Loucy (cell line): ENCODE results near the gene PDGFD.
A peak's percentile ranks its signal among the peaks of the same experiment; 100 is the strongest.

Source experiments
- H2AFZ ChIP-seq: fragments of 200-600 bp; sonication (generic); 2 replicates; pipeline ENCODE4 v1.6.0; 2016; ENCODE audit warnings: antibody characterized with exemption, mild to moderate bottlenecking, low read length, moderate library complexity
- H3F3A ChIP-seq: fragments of 200-600 bp; 2 replicates; pipeline ENCODE4 v1.6.0; 2016; ENCODE audit warnings: antibody characterized with exemption, low read depth, mild to moderate bottlenecking
- H3K27me3 ChIP-seq: fragments of 200-600 bp; sonication (generic); 2 replicates; pipeline ENCODE4 v1.6.1; 2014; ENCODE audit warnings: low read length, mild to moderate bottlenecking; ENCODE audit not compliant: insufficient read depth, poor library complexity, severe bottlenecking
- H3K36me3 ChIP-seq: fragments of 200-600 bp; sonication (generic); 2 replicates; pipeline ENCODE4 v1.6.1; 2016; ENCODE audit warnings: low read length; ENCODE audit not compliant: insufficient read depth
- H3K4me1 ChIP-seq: fragments of 200-600 bp; sonication (generic); 2 replicates; pipeline ENCODE4 v1.5.1; 2014; ENCODE audit warnings: low read length, mild to moderate bottlenecking; ENCODE audit not compliant: insufficient read depth, poor library complexity, severe bottlenecking
- H3K4me2 ChIP-seq: fragments of 200-600 bp; sonication (generic); 2 replicates; pipeline ENCODE4 v1.6.0; 2014; ENCODE audit warnings: antibody characterized with exemption, low read length, low read depth, mild to moderate bottlenecking; ENCODE audit not compliant: poor library complexity, severe bottlenecking
- H3K4me3 ChIP-seq: fragments of 200-600 bp; sonication (generic); 2 replicates; pipeline ENCODE4 v1.5.1; 2014; ENCODE audit warnings: low read length, mild to moderate bottlenecking, mixed read lengths; ENCODE audit not compliant: poor library complexity, severe bottlenecking
- H3K79me2 ChIP-seq: fragments of 200-600 bp; sonication (generic); 2 replicates; pipeline ENCODE4 v1.6.1; 2014; ENCODE audit warnings: low read length; ENCODE audit not compliant: insufficient read depth
- H3K9ac ChIP-seq: fragments of 200-600 bp; sonication (generic); 2 replicates; pipeline ENCODE4 v1.6.0; 2014; ENCODE audit warnings: mild to moderate bottlenecking, low read depth, low read length, moderate library complexity; ENCODE audit not compliant: poor library complexity, severe bottlenecking
- H3K9me2 ChIP-seq: fragments of 200-600 bp; sonication (generic); replicated peaks from 2 replicates; pipeline ENCODE4 v1.6.1; 2016; ENCODE audit warnings: low read depth, low read length, mixed read lengths
- H3K9me3 ChIP-seq: fragments of 200-600 bp; sonication (generic); 2 replicates; pipeline ENCODE4 v1.6.1; 2014; ENCODE audit warnings: mild to moderate bottlenecking, antibody characterized with exemption, low read length, low read depth; ENCODE audit not compliant: insufficient read depth
- H4K20me1 ChIP-seq: fragments of 200-600 bp; sonication (generic); 2 replicates; pipeline ENCODE4 v1.6.0; 2014; ENCODE audit warnings: antibody characterized with exemption, low read length, mild to moderate bottlenecking; ENCODE audit not compliant: insufficient read depth, poor library complexity, severe bottlenecking
- CTCF ChIP-seq: fragments of 200-600 bp; sonication (generic); conservative IDR thresholded peaks from 2 replicates; pipeline ENCODE4 v1.5.1; 2014; ENCODE audit warnings: mild to moderate bottlenecking, antibody characterized with exemption, low read length
- EZH2phosphoT487 ChIP-seq: fragments of 200-600 bp; IDR thresholded peaks from 2 replicates; pipeline ENCODE4 v1.6.1; 2018; ENCODE audit warnings: antibody characterized with exemption, mild to moderate bottlenecking, moderate library complexity, borderline replicate concordance

The PDGFD gene

DNA sequence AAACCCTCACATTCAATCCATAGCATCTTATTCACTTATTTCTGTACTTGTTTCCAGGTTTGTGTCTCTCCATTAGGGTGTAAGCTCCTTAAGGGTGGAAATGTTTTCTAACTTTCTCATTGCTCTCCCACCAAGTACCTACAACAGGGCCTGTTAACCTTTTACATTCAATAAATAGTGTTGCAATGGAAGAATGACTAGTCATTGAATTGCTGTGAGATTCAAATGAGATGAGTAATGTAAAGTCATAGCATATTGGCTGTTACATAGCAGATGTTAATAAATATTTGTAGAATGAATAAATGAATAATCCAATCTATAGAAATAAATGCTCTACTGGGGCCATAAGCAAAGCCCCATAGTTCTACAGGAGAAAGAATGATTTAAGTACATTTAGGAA is 202.9 kb downstream of the PDGFD start:
- H3K36me3 ChIP-seq, result no peaks in the 10 kb centered on the region
- H3K4me2 ChIP-seq, result no peak overlapping the region
- peaks cover 20% of the 10 kb centered on the region for H3K4me1 ChIP-seq
- H3K4me3 ChIP-seq, result no peak overlapping the region
- H4K20me1 ChIP-seq, result no peaks in the 10 kb centered on the region
- H3K9me3 ChIP-seq, result no peaks in the 10 kb centered on the region
- no peak overlapping the region for H3K9ac ChIP-seq
- H2AFZ ChIP-seq, result no peak overlapping the region
- no peaks in the 10 kb centered on the region for H3K79me2 ChIP-seq
- no peak for TF ChIP-seq CTCF
- no peak for TF ChIP-seq EZH2phosphoT487
- no peaks in the 10 kb centered on the region for H3F3A ChIP-seq
- no peaks in the 10 kb centered on the region for H3K9me2 ChIP-seq
- no peaks in the 10 kb centered on the region for H3K27me3 ChIP-seq

- Histone ChIP-seq H3K4me1 (peaks cover 20% of the 10 kb centered on the region), H3K4me2 (no peak overlapping the region), H3K79me2 (no peaks in the 10 kb centered on the region), H4K20me1 (no peaks in the 10 kb centered on the region), H3K9me3 (no peaks in the 10 kb centered on the region), H3K9ac (no peak overlapping the region), H3K36me3 (no peaks in the 10 kb centered on the region), H3F3A (no peaks in the 10 kb centered on the region), H3K4me3 (no peak overlapping the region), H3K9me2 (no peaks in the 10 kb centered on the region), H2AFZ (no peak overlapping the region), H3K27me3 (no peaks in the 10 kb centered on the region)
- TF ChIP-seq CTCF (no peak), EZH2phosphoT487 (no peak)
Observed at GRCh38 chr11:103960108-103960507, 203.8 kb downstream of the PDGFD start.

DNA sequence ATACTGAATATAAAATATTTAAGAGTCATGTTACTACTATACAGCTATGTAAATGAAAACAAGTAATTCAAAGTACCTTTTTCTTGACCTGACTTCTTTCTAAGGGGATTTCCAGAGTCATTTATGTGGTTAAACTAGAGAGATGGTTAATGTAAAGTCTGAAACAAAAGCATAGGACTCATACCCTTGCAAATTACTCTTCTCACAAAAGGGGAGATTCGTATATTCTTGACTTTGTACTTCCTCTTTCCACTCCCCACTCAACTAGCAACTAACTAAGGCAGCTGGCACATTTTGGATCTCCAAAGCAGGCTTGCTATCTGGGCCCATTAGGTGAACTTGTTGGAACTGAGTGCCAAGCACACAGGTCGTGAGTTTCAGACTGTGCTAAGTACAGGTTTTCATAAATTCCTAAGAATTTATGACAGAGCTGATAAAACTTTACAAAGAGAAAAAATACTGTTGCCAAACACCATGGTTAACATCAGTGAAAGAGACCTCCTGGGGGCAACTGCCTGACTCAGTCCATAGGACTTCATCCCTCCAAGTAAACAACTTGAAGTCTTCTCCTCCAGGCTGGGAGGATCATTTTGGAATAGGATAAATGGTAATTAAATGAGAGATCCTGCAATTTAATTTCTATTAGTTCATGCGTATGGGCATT is 204.5 kb downstream of the PDGFD start:
- Histone ChIP-seq H3K9ac (no peak overlapping the region), H3K9me2 (no peaks in the 10 kb centered on the region), H3K79me2 (no peaks in the 10 kb centered on the region), H3K4me2 (peak overlapping the region; percentile 3), H3K4me1 (peaks cover 20% of the 10 kb centered on the region), H3K27me3 (no peaks in the 10 kb centered on the region), H3F3A (no peaks in the 10 kb centered on the region), H3K36me3 (no peaks in the 10 kb centered on the region), H4K20me1 (no peaks in the 10 kb centered on the region), H3K9me3 (no peaks in the 10 kb centered on the region), H2AFZ (0 out of 2 replicates have a peak overlapping the region, but pooled peaks have one; percentile 14), H3K4me3 (no peak overlapping the region)
- no peak for TF ChIP-seq EZH2phosphoT487
- TF ChIP-seq CTCF, result no peak
